Psoas muscle (tissue), 8 donors: ENCODE results near the gene SRD5A1. TPM values are rescaled to one million over a fixed set of nuclear protein-coding genes. Genes with fewer than 3 reads are reported as not detected.
A peak's percentile ranks its signal among the peaks of the same experiment; 100 is the strongest.

Experiments
- ATAC-seq, 4 donors: fragments of 200-7000 bp; cut with Tn5 transposase; one replicate each; pipeline ENCODE4 v1.9.1; 2020; ENCODE audit warnings: moderate library complexity in 3 of 4, mild to moderate bottlenecking in 2 of 4
- DNase-seq, 2 donors: peaks; one replicate each; pipeline ENCODE4 v3.0.0-alpha.2; 2020
- H3K27ac ChIP-seq: fragments of 200-600 bp; one replicate; pipeline ENCODE4 v1.8.0; 2022
- H3K27me3 ChIP-seq, 3 donors: fragments of 200-600 bp in 1 of 3; one replicate each; pipeline versions ENCODE4 v1.6.1 to v1.8.0; 2013 to 2022; ENCODE audit warnings: low read length in 2 of 3, mild to moderate bottlenecking in 2 of 3, moderate library complexity in 1 of 3; ENCODE audit not compliant: insufficient read depth in 3 of 3
- H3K36me3 ChIP-seq, 2 donors: fragments of 200-600 bp in 1 of 2; one replicate each; pipeline versions ENCODE4 v1.6.1 to v1.8.0; 2013 to 2022; ENCODE audit warnings: low read depth in 1 of 2, mild to moderate bottlenecking in 1 of 2, moderate library complexity in 1 of 2; ENCODE audit not compliant: insufficient read depth in 1 of 2
- H3K4me1 ChIP-seq: fragments of 200-600 bp; one replicate; pipeline ENCODE4 v1.8.0; 2022
- H3K4me3 ChIP-seq: fragments of 200-600 bp; one replicate; pipeline ENCODE4 v1.8.0; 2022; ENCODE audit warnings: mild to moderate bottlenecking
- H3K9me3 ChIP-seq: fragments of 200-600 bp; one replicate; pipeline ENCODE4 v1.8.0; 2022
- CTCF ChIP-seq: fragments of 200-600 bp; IDR thresholded peaks from one replicate; pipeline ENCODE4 v1.8.0; 2022; ENCODE audit warnings: antibody characterized with exemption
- WGBS, 3 donors: extraction: QIAGEN DNeasy Blood & Tissue Kit; methylation state at CpG; one replicate each; pipeline versions ENCODE4 v1.1.6 to v1.1.7; 2013; 5-methylcytosine and 5-hydroxymethylcytosine counted together
- intact Hi-C, 2 donors: fragments of 100-400 bp; cut with DNase I; formaldehyde crosslinking; loops; one replicate each; pipeline versions ENCODE4 v1.11.0 to v1.14.2; 2022
- polyA plus RNA-seq, 3 donors: library from polyadenylated mRNA; stranded (reverse); fragments of 200-250 nt; gene quantifications; one replicate each; pipeline ENCODE4 v1.2.3, GENCODE V29; 2013
- total RNA-seq, 4 donors: library from RNA; stranded (reverse); fragmentation: NEBNext Ultra II Directional in 2 of 4; extraction: Animal tissue kit (Norgen Biotek cat#: 25700) in 2 of 4; gene quantifications; one replicate each; pipeline versions ENCODE4 v1.2.1 to v1.2.4, GENCODE V29; 2021 to 2023
- donor health status: healthy with polysubstance abuse.
- donor health status: DM: no; HTN: no; CAD: no; lungs with moderate emphysema.
- donor health status: Bipolar disorder and iron deficiency.
- donor health status: healthy.
- donor health status: DM: yes; HTN: yes; CAD: no.
- donor health status: DM: no; HTN: no; CAD: no.
- donor health status: DM: no; HTN: no; CAD: no.
- donor health status: DM: yes; HTN: yes; CAD: no.

Gene SRD5A1
- total and polyA plus RNA-seq, 7 donors = 1.1 to 2.4 (median 1.7) TPM

DNA sequence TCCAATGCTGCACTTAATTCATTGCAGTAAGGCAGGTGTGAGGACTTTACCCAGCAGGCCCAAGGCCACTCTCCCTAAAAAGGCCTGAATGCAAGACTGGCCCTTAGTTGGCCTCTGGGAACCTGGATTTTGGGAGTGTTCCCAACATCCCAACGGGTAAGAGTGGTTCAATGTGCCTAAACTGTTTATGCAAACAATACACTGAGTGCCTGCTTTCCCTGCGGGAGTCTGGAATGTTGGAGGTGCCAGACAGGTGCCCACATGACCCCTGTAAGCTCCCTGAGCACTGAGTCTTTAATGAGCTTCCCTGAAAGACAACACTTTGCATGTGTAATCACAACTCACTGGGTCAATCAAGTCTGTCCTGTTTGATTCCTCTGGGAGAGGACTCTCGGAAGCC, 37.8 kb upstream of the SRD5A1 start:
- H3K36me3 ChIP-seq = peaks cover 0 to 55% of the 10 kb centered on the region in 2 donors
- intact Hi-C loops = no loop called here
- no peaks in the 10 kb centered on the region for H3K9me3 ChIP-seq
- H3K27me3 ChIP-seq = no peaks in the 10 kb centered on the region
- ATAC-seq (no peak), DNase-seq (no peak)
- H3K4me1 ChIP-seq = peaks cover 11% of the 10 kb centered on the region
- WGBS, 3 donors = 62 to 88% (median 70%) methylated on average over 3 of the region's 3 CpGs
- H3K4me3 ChIP-seq = no peak overlapping the region
- TF ChIP-seq CTCF = no peak
- H3K27ac ChIP-seq = no peak overlapping the region

DNA sequence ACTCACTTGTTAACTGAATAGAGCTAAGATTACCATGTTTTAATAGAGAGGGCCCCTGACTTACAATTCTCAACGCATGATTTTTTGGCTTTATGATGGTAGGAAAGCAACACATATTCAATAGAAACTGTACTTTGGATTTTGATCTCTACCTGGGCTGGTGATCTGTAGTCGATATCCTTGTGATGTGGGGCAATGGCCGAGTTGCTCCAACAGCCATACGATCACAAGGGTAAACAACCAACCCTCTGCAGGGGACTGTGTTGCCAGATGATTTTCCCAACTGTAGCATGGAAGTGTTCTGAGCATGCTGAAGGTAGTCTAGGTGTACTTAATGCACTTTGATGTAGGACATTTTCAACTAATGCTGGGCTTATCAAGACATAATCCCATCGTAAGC, 36.9 kb upstream of the SRD5A1 start:
- TF ChIP-seq CTCF = no peak
- no peak overlapping the region for H3K27ac ChIP-seq

GRCh38 chr5:6597557-6597956, 35.7 kb upstream of the SRD5A1 start:
- no peak for TF ChIP-seq CTCF
- Histone ChIP-seq H3K27me3 (no peaks in the 10 kb centered on the region), H3K4me3 (no peak overlapping the region), H3K27ac (peak overlapping the region; percentile 78), H3K36me3 (peaks cover 0 to 77% of the 10 kb centered on the region in 2 donors), H3K4me1 (peaks cover 11% of the 10 kb centered on the region), H3K9me3 (no peaks in the 10 kb centered on the region)
- ATAC-seq (peak in 1 of 4 donors; percentile 11), DNase-seq (no peak)
- intact Hi-C loops = no loop called here
- WGBS, 3 donors = 85 to 93% (median 93%) methylated on average over 6 of the region's 6 CpGs

More for the DNA sequence above, 36.9 kb upstream of the SRD5A1 start:
- ATAC-seq = no peak
- WGBS, 3 donors = 95 to 97% (median 96%) methylated on average over 5 of the region's 5 CpGs
- Histone ChIP-seq H3K4me3 (no peak overlapping the region), H3K36me3 (peaks cover 0 to 65% of the 10 kb centered on the region in 2 donors), H3K4me1 (peaks cover 11% of the 10 kb centered on the region), H3K9me3 (no peaks in the 10 kb centered on the region), H3K27me3 (no peaks in the 10 kb centered on the region)
- intact Hi-C loops = no loop called here
- DNase-seq = no peak

GRCh38 chr5:6598351-6598900, 34.8 kb upstream of the SRD5A1 start:
- intact Hi-C loops = no loop called here
- Histone ChIP-seq H3K36me3 (peaks cover 0 to 85% of the 10 kb centered on the region in 2 donors), H3K4me3 (no peak overlapping the region), H3K9me3 (no peaks in the 10 kb centered on the region), H3K27ac (peak overlapping the region; percentile 78), H3K4me1 (peaks cover 11% of the 10 kb centered on the region), H3K27me3 (no peaks in the 10 kb centered on the region)
- no peak for TF ChIP-seq CTCF
- ATAC-seq (peak; percentile 69 to 93 (median 85)), DNase-seq (no peak)
- WGBS, 3 donors = 56 to 69% (median 69%) methylated on average over 14 of the region's 14 CpGs

GRCh38 chr5:6599739-6600138, 33.5 kb upstream of the SRD5A1 start:
- Histone ChIP-seq H3K27me3 (no peaks in the 10 kb centered on the region), H3K4me3 (no peak overlapping the region), H3K27ac (no peak overlapping the region), H3K36me3 (peaks cover 0 to 94% of the 10 kb centered on the region in 2 donors), H3K4me1 (peaks cover 11% of the 10 kb centered on the region), H3K9me3 (no peaks in the 10 kb centered on the region)
- DNase-seq = no peak
- 88 to 96% (median 89%) methylated on average over 8 of the region's 8 CpGs for WGBS, 3 donors
- intact Hi-C loops = no loop called here
- no peak for TF ChIP-seq CTCF
- ATAC-seq = no peak
